Neuronal stem cell (in vitro differentiated cells): ENCODE results near the gene LILRB3.
"Not testable (repeated sequence)": the region's sequence is repeated elsewhere in the genome, so short reads cannot be mapped to it uniquely, and the experiment has no call there.

Source experiments
- DNase-seq: peaks from one replicate; pipeline ENCODE4 v3.0.0-alpha.2; 2013; ENCODE audit warnings: low spot score
- H2AFZ ChIP-seq: one replicate; pipeline ENCODE4 v1.6.1; 2013; ENCODE audit warnings: mild to moderate bottlenecking, low read length, inconsistent platforms
- H2AK5ac ChIP-seq: 2 replicates; pipeline ENCODE4 v1.6.1; 2013; ENCODE audit warnings: low read depth, mild to moderate bottlenecking, inconsistent platforms, low read length, moderate library complexity, mixed read lengths
- H2BK120ac ChIP-seq: 2 replicates; pipeline ENCODE4 v1.6.1; 2013; ENCODE audit warnings: low read depth, mild to moderate bottlenecking, inconsistent platforms, low read length, moderate library complexity, mixed read lengths
- H2BK12ac ChIP-seq: one replicate; pipeline ENCODE4 v1.6.1; 2013; ENCODE audit warnings: low read length, inconsistent platforms
- H2BK15ac ChIP-seq: 2 replicates; pipeline ENCODE4 v1.6.1; 2013; ENCODE audit warnings: mild to moderate bottlenecking, low read length, inconsistent platforms, mixed read lengths
- H2BK5ac ChIP-seq: one replicate; pipeline ENCODE4 v1.6.1; 2013; ENCODE audit warnings: inconsistent platforms, mild to moderate bottlenecking, low read length, moderate library complexity
- H3K14ac ChIP-seq: one replicate; pipeline ENCODE4 v1.6.1; 2013; ENCODE audit warnings: low read length, inconsistent platforms
- H3K18ac ChIP-seq: 2 replicates; pipeline ENCODE4 v1.6.1; 2013; ENCODE audit warnings: low read length, inconsistent platforms
- H3K23ac ChIP-seq: 2 replicates; pipeline ENCODE4 v1.6.1; 2013; ENCODE audit warnings: low read depth, mild to moderate bottlenecking, mixed read lengths, low read length, inconsistent platforms; ENCODE audit not compliant: poor library complexity
- H3K27ac ChIP-seq: replicated peaks from 3 replicates; pipeline ENCODE4 v1.5.1; 2013; ENCODE audit warnings: low read length, inconsistent platforms
- H3K27me3 ChIP-seq, 3 experiments: 2 replicates each; pipeline ENCODE4 v1.6.1; 2013; ENCODE audit warnings: low read length in 3 of 3, mild to moderate bottlenecking in 2 of 3, inconsistent platforms in 1 of 3, low read depth in 1 of 3, mixed read lengths in 1 of 3, moderate library complexity in 1 of 3; ENCODE audit not compliant: control insufficient read depth in 3 of 3, insufficient read depth in 3 of 3
- H3K36me3 ChIP-seq, 2 donors: replicated peaks in 1 of 2; 2 replicates each; pipeline ENCODE4 v1.6.1; 2013; ENCODE audit warnings: low read length in 2 of 2; ENCODE audit not compliant: control insufficient read depth in 2 of 2, insufficient read depth in 2 of 2
- H3K4ac ChIP-seq: 2 replicates; pipeline ENCODE4 v1.6.1; 2013; ENCODE audit warnings: inconsistent platforms, mild to moderate bottlenecking, low read length, moderate library complexity
- H3K4me1 ChIP-seq, 2 donors: 1 replicate in 1 of 2; 2 replicates in 1 of 2; pipeline ENCODE4 v1.6.1; 2013; ENCODE audit warnings: low read length in 2 of 2, low read depth in 1 of 2; ENCODE audit not compliant: control insufficient read depth in 2 of 2, insufficient read depth in 1 of 2
- H3K4me2 ChIP-seq: one replicate; pipeline ENCODE4 v1.6.1; 2013; ENCODE audit warnings: mild to moderate bottlenecking, low read length, inconsistent platforms; ENCODE audit not compliant: insufficient read depth, poor library complexity, severe bottlenecking
- H3K4me3 ChIP-seq, 2 donors: 2 replicates each; pipeline ENCODE4 v1.5.1; 2013; ENCODE audit warnings: low read length in 2 of 2, mild to moderate bottlenecking in 2 of 2, inconsistent platforms in 1 of 2, moderate library complexity in 1 of 2
- H3K79me1 ChIP-seq: one replicate; pipeline ENCODE4 v1.6.1; 2013; ENCODE audit warnings: low read depth, mild to moderate bottlenecking, inconsistent platforms, low read length, moderate library complexity
- H3K9ac ChIP-seq: one replicate; pipeline ENCODE4 v1.6.1; 2013; ENCODE audit warnings: mild to moderate bottlenecking, low read depth, low read length, inconsistent platforms; ENCODE audit not compliant: poor library complexity
- H3K9me3 ChIP-seq, 2 donors: replicated peaks in 1 of 2; 2 replicates each; pipeline versions ENCODE3 to v1.6.1; 2013; ENCODE audit warnings: low read length in 2 of 2, mild to moderate bottlenecking in 2 of 2, inconsistent platforms in 1 of 2, low read depth in 1 of 2, mixed read lengths in 1 of 2, moderate library complexity in 1 of 2; ENCODE audit not compliant: control insufficient read depth in 2 of 2, insufficient read depth in 1 of 2
- H4K8ac ChIP-seq: one replicate; pipeline ENCODE4 v1.6.1; 2013; ENCODE audit warnings: low read depth, mild to moderate bottlenecking, inconsistent platforms, low read length, moderate library complexity
- H4K91ac ChIP-seq: one replicate; pipeline ENCODE4 v1.6.1; 2013; ENCODE audit warnings: low read length, low read depth, mild to moderate bottlenecking, inconsistent platforms; ENCODE audit not compliant: poor library complexity
- WGBS, 2 donors: extraction: QIAGEN DNeasy Blood & Tissue Kit; methylation state at CpG; one replicate each; pipeline ENCODE4 v1.1.7; 2013; ENCODE audit warnings: missing lambda C conversion rate in 2 of 2, mixed read lengths in 1 of 2; ENCODE audit not compliant: insufficient read length in 2 of 2, insufficient replicate concordance in 1 of 2; ENCODE audit errors: extremely low coverage in 2 of 2; 5-methylcytosine and 5-hydroxymethylcytosine counted together

Gene LILRB3

GRCh38 chr19:54224619-54225018 lies 1.8 kb upstream of the LILRB3 start:
- H3K23ac ChIP-seq, H3K4me1 ChIP-seq, H4K91ac ChIP-seq, H3K9me3 ChIP-seq, H3K14ac ChIP-seq, H2BK5ac ChIP-seq, H2BK120ac ChIP-seq, H3K4me3 ChIP-seq, H3K36me3 ChIP-seq, H3K4ac ChIP-seq, H2BK12ac ChIP-seq, H3K4me2 ChIP-seq, H3K27ac ChIP-seq, H3K79me1 ChIP-seq, H3K18ac ChIP-seq, H3K27me3 ChIP-seq, H2AK5ac ChIP-seq, H3K9ac ChIP-seq, DNase-seq, H2AFZ ChIP-seq, H2BK15ac ChIP-seq, H4K8ac ChIP-seq: not testable (repeated sequence)
- no CpG with 5 or more reads among the region's 10 CpGs for WGBS, 2 donors

- not testable (repeated sequence) for H3K27ac ChIP-seq, H3K18ac ChIP-seq, H2BK12ac ChIP-seq, H3K4me3 ChIP-seq, H4K8ac ChIP-seq, H3K4ac ChIP-seq, H2AK5ac ChIP-seq, DNase-seq, H3K23ac ChIP-seq, H3K4me1 ChIP-seq, H2BK15ac ChIP-seq, H3K79me1 ChIP-seq, H3K14ac ChIP-seq, H3K27me3 ChIP-seq, H3K4me2 ChIP-seq, H3K9me3 ChIP-seq, H2BK5ac ChIP-seq, H4K91ac ChIP-seq, H2AFZ ChIP-seq, H3K9ac ChIP-seq, H2BK120ac ChIP-seq, H3K36me3 ChIP-seq
- WGBS, 2 donors, result no CpG with 5 or more reads among the region's 5 CpGs
These were observed 1.1 kb upstream of the LILRB3 start for GRCh38 chr19:54223937-54224281.

GRCh38 chr19:54223277-54223936 lies 600 bp upstream of the LILRB3 start:
- not testable (repeated sequence) for H3K4me1 ChIP-seq, H3K23ac ChIP-seq, H2BK120ac ChIP-seq, H2BK12ac ChIP-seq, H3K4me2 ChIP-seq, H2AK5ac ChIP-seq, H3K14ac ChIP-seq, H3K18ac ChIP-seq, H3K9me3 ChIP-seq, H3K27me3 ChIP-seq, H3K9ac ChIP-seq, H3K27ac ChIP-seq, H2BK5ac ChIP-seq, H3K4ac ChIP-seq, H3K4me3 ChIP-seq, H3K79me1 ChIP-seq, H3K36me3 ChIP-seq, H4K91ac ChIP-seq, H4K8ac ChIP-seq, H2AFZ ChIP-seq, DNase-seq, H2BK15ac ChIP-seq
- WGBS, 2 donors, result no CpG with 5 or more reads among the region's 14 CpGs

GRCh38 chr19:54221947-54222346 lies 860 bp downstream of the LILRB3 start:
- H3K4me2 ChIP-seq, H2BK5ac ChIP-seq, DNase-seq, H3K27me3 ChIP-seq, H3K18ac ChIP-seq, H4K8ac ChIP-seq, H3K79me1 ChIP-seq, H2BK15ac ChIP-seq, H3K14ac ChIP-seq, H2AK5ac ChIP-seq, H3K9ac ChIP-seq, H2AFZ ChIP-seq, H3K4me1 ChIP-seq, H4K91ac ChIP-seq, H3K4ac ChIP-seq, H3K9me3 ChIP-seq, H2BK12ac ChIP-seq, H3K36me3 ChIP-seq, H3K23ac ChIP-seq, H3K4me3 ChIP-seq, H3K27ac ChIP-seq, H2BK120ac ChIP-seq: not testable (repeated sequence)
- WGBS, 2 donors, result no CpG with 5 or more reads among the region's 7 CpGs
